Tibial nerve (tissue), 4 donors: ENCODE measurements around the gene SCPEP1. TPM values are rescaled to one million over a fixed set of nuclear protein-coding genes. Genes with fewer than 3 reads are reported as not detected.

Experiments
- DNase-seq, 2 donors: peaks; one replicate each; pipeline ENCODE4 v3.0.0-alpha.2; 2019; ENCODE audit warnings: low spot score in 2 of 2
- H3K27ac ChIP-seq, 4 donors: fragments of 200-600 bp; sonication (generic) in 3 of 4; one replicate each; pipeline ENCODE4 v1.5.1; 2017 to 2019; ENCODE audit warnings: mild to moderate bottlenecking in 1 of 4
- H3K27me3 ChIP-seq, 2 donors: fragments of 200-600 bp; sonication (generic) in 1 of 2; one replicate each; pipeline versions ENCODE4 v1.5.1 to v1.6.0; 2017 to 2019
- H3K36me3 ChIP-seq, 3 donors: fragments of 200-600 bp; sonication (generic); one replicate each; pipeline ENCODE4 v1.5.1; 2018 to 2019
- H3K4me1 ChIP-seq, 4 donors: fragments of 200-600 bp; sonication (generic) in 3 of 4; one replicate each; pipeline ENCODE4 v1.5.1; 2017 to 2019
- H3K4me3 ChIP-seq, 4 donors: fragments of 200-600 bp; sonication (generic) in 3 of 4; one replicate each; pipeline ENCODE4 v1.5.1; 2017 to 2019; ENCODE audit warnings: mild to moderate bottlenecking in 1 of 4, moderate library complexity in 1 of 4
- H3K9me3 ChIP-seq, 4 donors: fragments of 200-600 bp; sonication (generic) in 3 of 4; one replicate each; pipeline ENCODE4 v1.5.1; 2017 to 2019
- EP300 ChIP-seq, 2 donors: sonication (generic); formaldehyde crosslinking; IDR thresholded peaks; one replicate each; pipeline ENCODE4 v1.6.1; 2017; ENCODE audit warnings: antibody characterized with exemption in 2 of 2, mild to moderate bottlenecking in 1 of 2
- POLR2A ChIP-seq, 2 donors: fragments of 450-650 bp; IDR thresholded peaks; one replicate each; pipeline ENCODE4 v1.6.1; 2017; ENCODE audit warnings: antibody characterized with exemption in 2 of 2, mild to moderate bottlenecking in 2 of 2, moderate library complexity in 2 of 2
- WGBS, 2 donors: methylation state at CpG; one replicate each; pipeline ENCODE4 v1.1.5; 2018; 5-methylcytosine and 5-hydroxymethylcytosine counted together
- total RNA-seq, 4 donors: library from RNA; depleted of rRNA; stranded (reverse); fragments of >200 nt; gene quantifications; one replicate each; pipeline ENCODE4 v1.1.0, GENCODE V29; 2016
- TF ChIP-seq, protein P1 (sequence below), 5 experiments: fragments of 200-600 bp in 3 of 5; fragments of 450-650 bp in 2 of 5; sonication (generic) in 3 of 5; IDR thresholded peaks; one replicate each; pipeline ENCODE4 v1.5.1; 2016 to 2019; ENCODE audit warnings: antibody characterized with exemption in 5 of 5, mild to moderate bottlenecking in 3 of 5, moderate library complexity in 2 of 5

SCPEP1 gene
- total RNA-seq, 4 donors from 2014 or later, result 50.5 to 70.6 (median 57.2) TPM

DNA sequence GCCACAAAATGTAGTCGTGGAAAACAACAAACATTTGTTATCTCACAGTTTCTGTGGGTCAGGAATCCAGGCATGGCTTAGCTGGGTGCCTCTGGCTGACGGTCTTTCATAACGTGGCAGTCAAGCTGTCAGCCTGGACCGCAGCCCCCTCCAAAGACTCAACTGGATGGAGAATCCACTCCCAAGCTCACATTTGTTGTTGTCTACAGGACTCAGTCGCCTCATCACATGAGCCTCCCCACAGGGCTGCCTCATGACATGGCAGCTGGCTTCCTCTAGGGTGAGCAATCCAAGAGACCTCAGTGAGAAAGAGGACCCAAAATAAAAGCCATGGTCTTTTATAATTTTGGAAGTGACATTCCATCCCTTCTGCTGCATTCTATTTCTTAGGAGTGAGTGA lies 72.4 kb downstream of the SCPEP1 start:
- H3K27ac ChIP-seq, result no peak overlapping the region
- no peak for DNase-seq
- peaks cover 0 to 18% (median 5%) of the 10 kb centered on the region in 4 donors for H3K4me1 ChIP-seq
- H3K9me3 ChIP-seq, result no peaks in the 10 kb centered on the region
- peaks cover 0 to 14% of the 10 kb centered on the region in 2 donors for H3K27me3 ChIP-seq
- no peak overlapping the region for H3K4me3 ChIP-seq
- TF ChIP-seq, protein P1, sequence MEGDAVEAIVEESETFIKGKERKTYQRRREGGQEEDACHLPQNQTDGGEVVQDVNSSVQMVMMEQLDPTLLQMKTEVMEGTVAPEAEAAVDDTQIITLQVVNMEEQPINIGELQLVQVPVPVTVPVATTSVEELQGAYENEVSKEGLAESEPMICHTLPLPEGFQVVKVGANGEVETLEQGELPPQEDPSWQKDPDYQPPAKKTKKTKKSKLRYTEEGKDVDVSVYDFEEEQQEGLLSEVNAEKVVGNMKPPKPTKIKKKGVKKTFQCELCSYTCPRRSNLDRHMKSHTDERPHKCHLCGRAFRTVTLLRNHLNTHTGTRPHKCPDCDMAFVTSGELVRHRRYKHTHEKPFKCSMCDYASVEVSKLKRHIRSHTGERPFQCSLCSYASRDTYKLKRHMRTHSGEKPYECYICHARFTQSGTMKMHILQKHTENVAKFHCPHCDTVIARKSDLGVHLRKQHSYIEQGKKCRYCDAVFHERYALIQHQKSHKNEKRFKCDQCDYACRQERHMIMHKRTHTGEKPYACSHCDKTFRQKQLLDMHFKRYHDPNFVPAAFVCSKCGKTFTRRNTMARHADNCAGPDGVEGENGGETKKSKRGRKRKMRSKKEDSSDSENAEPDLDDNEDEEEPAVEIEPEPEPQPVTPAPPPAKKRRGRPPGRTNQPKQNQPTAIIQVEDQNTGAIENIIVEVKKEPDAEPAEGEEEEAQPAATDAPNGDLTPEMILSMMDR (IDR thresholded peaks at IDR 0.05), result no peak
- TF ChIP-seq EP300 (IDR thresholded peaks at IDR 0.05), result no peak
- TF ChIP-seq POLR2A (IDR thresholded peaks at IDR 0.05), result no peak
- no peaks in the 10 kb centered on the region for H3K36me3 ChIP-seq
- WGBS, 2 donors, result 50 to 52% methylated on average over 5 of the region's 5 CpGs

- DNase-seq, result no peak
- H3K27ac ChIP-seq, result no peak overlapping the region
- no peaks in the 10 kb centered on the region for H3K9me3 ChIP-seq
- no peaks in the 10 kb centered on the region for H3K27me3 ChIP-seq
- WGBS, 2 donors, result 65 to 71% methylated on average over 5 of the region's 5 CpGs
- H3K36me3 ChIP-seq, result no peaks in the 10 kb centered on the region
- peaks cover 0 to 5% (median 0%) of the 10 kb centered on the region in 4 donors for H3K4me1 ChIP-seq
- TF ChIP-seq POLR2A (IDR thresholded peaks at IDR 0.05) (no peak), EP300 (IDR thresholded peaks at IDR 0.05) (no peak)
- TF ChIP-seq, protein P1 (IDR thresholded peaks at IDR 0.05), result no peak
- H3K4me3 ChIP-seq, result no peak overlapping the region
Observed at GRCh38 chr17:57051886-57052361, 74.0 kb downstream of the SCPEP1 start.

Other genes starting within 250 kb of the SCPEP1 start
- gene C17orf67, start 144.2 kb upstream of the SCPEP1 start, total RNA-seq, result 1 to 10 TPM; 2.4 to 4.5 (median 3.1) TPM
- 10 to 100 TPM; 10.5 to 45.9 (median 13.4) TPM for gene DGKE, start 144.0 kb upstream of the SCPEP1 start, total RNA-seq
- 10 to 100 TPM; 19.9 to 49.2 (median 31.5) TPM for gene TRIM25, start 64.1 kb upstream of the SCPEP1 start, total RNA-seq
- 10 to 100 TPM in 1 of 4 donors, 1 to 10 TPM in 3; 9.2 to 13.1 (median 9.7) TPM for gene COIL, start 17.1 kb upstream of the SCPEP1 start, total RNA-seq
- 10 to 100 TPM; 23.3 to 62.4 (median 32.0) TPM for gene AKAP1, start 107.1 kb downstream of the SCPEP1 start, total RNA-seq